Brain pericyte (primary cell): ENCODE measurements around the gene ZBTB48.
"Not testable (repeated sequence)": the region's sequence is repeated elsewhere in the genome, so short reads cannot be mapped to it uniquely, and the experiment has no call there.

Experiments
- DNase-seq: peaks from one replicate; pipeline ENCODE4 v3.0.0-alpha.2; 2012; ENCODE audit warnings: low read depth, low spot score

Gene ZBTB48

DNA sequence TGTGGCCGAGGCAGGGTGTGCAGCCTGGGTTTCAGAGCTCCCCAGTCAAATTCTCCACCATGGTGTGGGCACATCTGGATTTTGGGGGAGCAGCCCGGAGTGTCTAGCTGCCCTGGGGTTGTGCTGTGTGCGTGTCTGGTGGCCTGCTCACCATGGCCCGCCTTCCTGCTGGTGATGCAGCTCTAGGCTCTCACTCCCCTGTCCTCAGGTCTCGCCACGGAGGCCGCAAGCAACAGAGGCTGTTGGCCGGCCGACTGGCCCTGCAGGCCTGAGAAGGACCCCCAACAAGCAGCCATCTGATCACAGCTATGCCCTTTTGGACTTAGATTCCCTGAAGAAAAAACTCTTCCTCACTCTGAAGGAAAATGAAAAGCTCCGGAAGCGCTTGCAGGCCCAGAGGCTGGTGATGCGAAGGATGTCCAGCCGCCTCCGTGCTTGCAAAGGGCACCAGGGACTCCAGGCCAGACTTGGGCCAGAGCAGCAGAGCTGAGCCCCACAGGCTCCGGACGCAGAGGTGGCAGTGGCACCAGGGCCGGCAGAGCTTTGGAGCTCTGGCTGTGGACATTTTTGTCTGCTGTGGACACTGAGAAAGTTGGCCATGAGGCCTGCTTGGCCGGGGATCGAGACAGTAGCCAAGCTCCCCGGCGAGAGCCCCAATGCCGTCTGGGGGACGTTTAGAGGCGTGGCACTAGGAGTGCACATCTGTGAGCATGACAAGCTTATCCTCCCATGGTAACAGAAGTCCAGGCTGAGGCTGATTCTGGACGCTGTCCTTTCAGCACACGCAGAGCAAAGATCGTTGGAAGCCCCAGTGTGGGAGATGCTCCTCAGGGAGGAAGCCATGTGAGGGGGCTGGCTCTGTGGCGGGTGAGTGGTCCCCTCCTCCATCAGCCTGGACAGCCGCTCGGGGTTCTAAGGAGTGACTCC lies 53.1 kb downstream of the ZBTB48 start:
- DNase-seq: no peak

GRCh38 chr1:6634371-6635052 lies 54.7 kb downstream of the ZBTB48 start:
- DNase-seq: no peak

- no peak for DNase-seq
These were observed 55.5 kb downstream of the ZBTB48 start for GRCh38 chr1:6635161-6635909.

- DNase-seq: no peak
These were observed 56.3 kb downstream of the ZBTB48 start for GRCh38 chr1:6635910-6636760.

DNA sequence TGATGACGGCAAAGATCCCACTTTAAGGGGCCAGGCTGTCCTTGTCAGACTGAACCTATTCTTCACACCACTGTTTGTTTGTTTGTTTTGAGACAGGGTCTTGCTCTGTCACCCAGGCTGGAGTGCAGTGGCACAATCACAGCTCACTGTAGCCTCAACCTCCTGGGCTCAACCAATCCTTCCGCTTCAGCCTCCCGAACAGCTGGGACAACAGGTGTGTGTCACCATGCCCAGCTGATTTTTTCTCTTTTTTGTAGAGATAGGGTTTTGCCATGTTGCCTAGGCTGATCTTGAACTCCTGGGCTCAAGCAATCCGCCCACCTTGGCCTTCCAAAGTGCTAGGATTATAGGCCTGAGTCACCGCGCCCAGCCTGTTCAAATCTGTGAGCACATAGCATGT lies 57.0 kb downstream of the ZBTB48 start:
- not testable (repeated sequence) for DNase-seq

GRCh38 chr1:6637770-6638169 lies 58.0 kb downstream of the ZBTB48 start:
- DNase-seq: no peak

DNA sequence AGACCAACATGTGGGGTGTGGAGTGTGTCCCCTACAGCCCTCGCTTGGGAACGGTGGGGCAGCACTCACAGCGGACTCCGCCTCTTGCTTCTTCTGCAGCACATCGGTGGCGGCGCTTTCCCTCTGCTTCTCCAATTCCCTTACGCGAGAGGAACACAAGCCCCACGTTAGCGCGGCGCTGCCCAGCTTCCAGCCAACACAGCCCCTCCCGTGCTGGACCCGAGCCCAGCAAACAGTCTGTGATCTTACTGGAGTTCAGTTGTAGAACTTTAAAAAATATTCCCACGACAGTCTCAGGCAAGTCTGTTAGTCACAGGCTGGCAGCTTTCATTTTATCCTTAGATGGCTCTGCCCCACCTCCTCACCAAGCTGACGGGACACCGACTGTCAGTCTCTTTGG lies 58.4 kb downstream of the ZBTB48 start:
- no peak for DNase-seq
